GM12873 (cell line): ENCODE data around the gene HOTAIR.

Experiments
- TF ChIP-seq, protein P1 (sequence below): IDR thresholded peaks from 2 replicates; pipeline ENCODE4 v1.5.1; 2012; ENCODE audit warnings: low read depth, mild to moderate bottlenecking, moderate library complexity, low read length, control low read depth; ENCODE audit not compliant: insufficient read depth; ENCODE audit errors: missing control alignments

The HOTAIR gene

DNA sequence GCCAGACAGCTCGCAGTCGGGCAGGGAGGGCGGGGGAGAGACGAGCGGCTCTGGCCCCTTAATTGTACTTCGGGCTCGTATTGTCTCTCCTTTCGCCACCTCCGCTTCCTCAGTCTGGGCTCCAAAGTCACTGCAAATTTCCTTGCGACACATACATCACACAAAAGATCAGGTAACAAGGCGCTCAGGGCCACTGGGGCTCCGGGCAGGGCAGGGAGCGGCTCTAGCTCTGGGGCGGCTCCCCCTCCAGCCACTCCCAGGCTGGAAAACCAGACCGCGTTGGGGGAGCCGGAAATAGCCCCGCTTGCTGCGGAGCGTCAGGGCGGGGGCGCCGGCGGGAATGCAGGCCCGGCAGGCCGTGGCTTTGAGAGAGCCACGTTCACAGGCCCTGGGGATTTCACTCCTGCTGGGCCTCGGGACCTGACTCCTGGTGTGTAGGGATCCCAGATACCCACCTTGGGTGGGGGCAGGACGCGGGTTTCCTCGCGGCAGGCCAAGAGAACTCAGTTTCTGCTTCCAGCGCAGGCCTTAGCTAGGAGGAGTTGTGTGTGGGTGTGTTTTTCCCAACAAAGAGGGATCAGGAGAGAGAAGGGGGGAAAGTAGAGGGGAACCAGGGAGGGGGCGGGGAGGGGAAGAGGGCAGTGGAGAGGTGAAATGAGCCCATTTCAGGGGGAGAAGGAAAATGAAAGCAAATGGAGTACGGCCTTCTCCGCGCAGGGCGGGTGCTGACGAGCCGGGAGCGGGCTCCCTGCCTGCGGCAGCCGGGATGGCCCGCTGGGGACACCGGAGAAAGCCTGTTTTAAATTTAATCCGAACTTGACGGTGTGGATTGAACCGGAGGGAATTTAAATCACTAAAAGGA lies 20.9 kb upstream of the HOTAIR start:
- TF ChIP-seq, protein P1, sequence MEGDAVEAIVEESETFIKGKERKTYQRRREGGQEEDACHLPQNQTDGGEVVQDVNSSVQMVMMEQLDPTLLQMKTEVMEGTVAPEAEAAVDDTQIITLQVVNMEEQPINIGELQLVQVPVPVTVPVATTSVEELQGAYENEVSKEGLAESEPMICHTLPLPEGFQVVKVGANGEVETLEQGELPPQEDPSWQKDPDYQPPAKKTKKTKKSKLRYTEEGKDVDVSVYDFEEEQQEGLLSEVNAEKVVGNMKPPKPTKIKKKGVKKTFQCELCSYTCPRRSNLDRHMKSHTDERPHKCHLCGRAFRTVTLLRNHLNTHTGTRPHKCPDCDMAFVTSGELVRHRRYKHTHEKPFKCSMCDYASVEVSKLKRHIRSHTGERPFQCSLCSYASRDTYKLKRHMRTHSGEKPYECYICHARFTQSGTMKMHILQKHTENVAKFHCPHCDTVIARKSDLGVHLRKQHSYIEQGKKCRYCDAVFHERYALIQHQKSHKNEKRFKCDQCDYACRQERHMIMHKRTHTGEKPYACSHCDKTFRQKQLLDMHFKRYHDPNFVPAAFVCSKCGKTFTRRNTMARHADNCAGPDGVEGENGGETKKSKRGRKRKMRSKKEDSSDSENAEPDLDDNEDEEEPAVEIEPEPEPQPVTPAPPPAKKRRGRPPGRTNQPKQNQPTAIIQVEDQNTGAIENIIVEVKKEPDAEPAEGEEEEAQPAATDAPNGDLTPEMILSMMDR = no peak

DNA sequence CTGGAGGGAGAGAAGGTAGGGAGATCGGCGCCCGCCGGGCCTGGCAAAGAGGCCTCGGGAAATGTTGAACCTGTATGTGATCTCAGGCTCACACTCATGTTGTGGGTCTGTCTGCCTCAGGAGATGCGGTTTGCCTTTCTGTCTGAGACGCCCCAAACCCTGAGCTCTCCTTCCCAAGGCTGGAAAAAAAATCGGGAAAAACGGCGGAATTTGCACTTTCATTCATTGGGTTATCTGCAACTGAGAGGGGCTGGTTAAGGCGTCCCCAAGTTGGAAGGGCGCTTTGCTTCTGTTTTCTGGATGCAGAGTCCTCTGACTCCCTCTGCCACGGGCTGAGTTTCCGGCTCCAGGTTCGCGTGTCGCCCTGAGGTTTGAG lies 20.2 kb upstream of the HOTAIR start:
- TF ChIP-seq, protein P1 = no peak

DNA sequence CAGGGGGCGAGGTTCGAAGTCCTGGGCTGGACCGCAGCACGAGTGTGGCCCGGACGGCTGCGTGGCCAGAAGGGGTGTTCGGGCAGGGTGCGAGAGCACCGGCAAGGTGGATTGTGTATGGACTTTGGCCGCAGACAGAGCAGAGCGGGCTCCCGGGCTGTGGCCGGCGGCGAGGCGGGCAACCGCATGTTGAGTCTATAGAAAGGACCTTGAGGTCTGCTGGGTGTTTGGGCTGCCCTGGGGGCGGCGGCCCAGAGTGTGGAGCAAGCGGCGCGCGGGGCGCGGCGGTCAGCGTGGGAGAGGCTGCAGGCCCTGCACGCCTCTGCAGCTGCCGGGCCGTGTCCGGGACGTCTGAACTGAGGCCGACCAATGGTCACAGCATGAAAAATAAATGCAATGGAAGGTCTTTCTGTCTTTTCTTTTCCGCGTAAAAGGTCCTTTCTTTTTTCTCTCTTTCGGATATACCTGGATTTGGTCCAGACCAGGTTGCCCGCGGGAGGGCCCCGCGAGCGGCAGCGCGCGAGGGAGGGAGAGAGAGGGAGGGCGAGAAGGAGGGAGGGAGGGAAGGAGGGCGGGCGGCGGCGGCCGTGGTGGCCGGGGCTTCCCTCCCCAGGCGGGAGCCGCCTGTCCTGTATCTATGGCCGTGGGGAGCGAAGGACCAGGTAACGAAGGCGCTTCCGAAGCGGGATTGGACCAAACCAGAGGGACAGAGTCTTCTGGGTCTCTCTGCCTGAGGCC lies 19.7 kb upstream of the HOTAIR start:
- TF ChIP-seq, protein P1 = no peak

DNA sequence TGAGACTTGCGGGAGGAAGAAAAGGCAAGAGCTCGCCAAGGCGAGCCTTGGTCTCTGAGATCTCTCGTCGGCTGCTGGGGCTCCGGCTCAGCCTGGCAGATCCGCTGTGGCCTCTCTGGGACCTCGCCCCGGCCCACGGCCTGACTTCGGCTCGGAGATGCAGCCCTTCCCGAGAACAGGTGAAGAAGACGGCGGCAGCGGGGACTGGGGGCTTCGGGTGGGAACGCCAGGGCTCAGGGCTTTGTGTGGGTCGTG lies 19.2 kb upstream of the HOTAIR start:
- TF ChIP-seq, protein P1 = no peak

DNA sequence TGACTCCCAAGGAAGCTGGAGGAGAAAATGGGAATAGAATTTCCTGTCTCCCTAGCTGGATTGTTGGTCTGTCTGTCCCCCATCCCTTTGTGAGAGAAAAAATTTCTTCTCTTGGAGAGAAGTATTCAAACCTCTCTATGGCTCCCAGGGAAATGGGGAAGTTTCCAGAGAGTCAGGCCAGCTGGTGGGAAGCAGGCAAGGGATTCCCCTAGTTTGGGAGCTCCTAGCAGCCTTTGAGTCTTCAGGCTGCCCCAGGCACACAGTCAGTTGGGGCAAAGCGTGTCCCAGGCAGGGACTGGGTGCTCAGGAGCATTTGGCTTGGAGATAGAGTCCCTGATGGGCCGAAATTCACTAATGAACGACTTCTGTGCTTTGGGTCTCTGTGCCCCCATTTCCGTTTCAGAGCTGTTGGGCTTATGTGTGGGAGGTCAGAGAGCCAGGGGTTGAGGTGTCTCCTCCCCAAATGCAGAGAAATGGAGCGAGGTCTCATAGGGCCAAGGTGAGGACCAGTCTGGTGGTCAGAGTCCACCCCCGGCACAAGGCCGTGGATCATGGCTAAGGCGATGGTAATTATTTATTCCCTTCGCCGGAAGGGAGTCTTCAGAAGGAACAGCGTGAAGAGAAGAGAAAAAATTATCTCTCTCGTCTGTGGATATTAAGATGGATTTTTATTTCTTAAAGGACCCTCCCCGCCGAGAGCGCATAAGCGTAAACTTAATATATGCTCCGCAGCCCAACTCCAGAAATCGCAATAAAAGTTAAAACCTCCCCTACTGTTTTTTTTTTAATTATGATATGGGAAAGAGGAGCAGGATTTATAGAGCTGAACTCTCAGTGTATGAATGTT lies 18.6 kb upstream of the HOTAIR start:
- TF ChIP-seq, protein P1 = no peak

DNA sequence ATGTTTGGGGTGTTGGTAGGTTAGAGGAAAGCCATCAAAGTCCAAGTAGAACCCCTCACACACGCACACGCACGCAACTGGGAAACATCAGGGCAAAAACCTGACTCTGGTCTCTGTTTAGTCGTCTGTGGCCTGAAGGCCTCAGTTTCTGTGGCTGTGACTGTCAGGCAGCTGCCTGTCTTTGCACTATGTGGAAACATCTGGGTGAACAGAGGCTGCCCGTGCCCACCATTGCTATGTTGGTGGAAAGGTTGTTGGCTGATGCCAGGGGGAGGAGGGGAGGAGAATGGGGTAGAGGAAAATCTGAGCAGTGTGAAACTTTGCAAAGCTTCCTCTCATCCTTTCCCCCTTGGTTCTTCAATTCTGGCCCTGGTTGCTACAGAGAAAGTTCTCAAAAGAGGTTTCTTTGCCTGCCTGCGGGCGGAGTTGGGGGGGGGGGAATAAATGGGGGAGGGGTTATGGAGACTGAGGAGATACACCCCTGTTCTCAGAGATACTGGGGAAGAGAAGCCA lies 17.7 kb upstream of the HOTAIR start:
- TF ChIP-seq, protein P1 = no peak

DNA sequence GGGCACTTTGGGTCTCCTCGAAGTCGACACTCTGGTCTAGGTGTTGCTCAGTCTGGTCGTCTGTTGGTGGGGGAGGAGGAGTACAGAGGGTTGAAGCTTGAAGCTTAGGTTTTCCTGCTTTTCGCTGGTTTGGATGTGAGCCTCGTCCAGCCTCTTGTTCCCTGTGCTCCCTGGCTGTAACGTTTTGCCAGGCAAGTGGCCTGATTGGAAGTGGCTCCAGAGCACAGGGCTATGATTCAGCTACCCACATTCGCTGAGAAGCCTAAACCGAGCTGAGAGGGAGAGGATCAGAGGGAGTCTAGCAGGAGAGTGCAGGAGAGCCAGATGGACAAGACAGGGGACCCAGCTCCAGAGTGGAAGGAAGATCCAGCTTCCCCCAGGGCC lies 16.3 kb upstream of the HOTAIR start:
- TF ChIP-seq, protein P1 = no peak
